ENCODE results near the gene VWA5B1. TPM values are rescaled to one million over a fixed set of nuclear protein-coding genes. Genes with fewer than 3 reads are reported as not detected.

Gene VWA5B1
- total and polyA plus RNA-seq, 2 donors (not counting 3 experiments of a cell fraction or from before 2014, with no cell fraction given) = not detected

GRCh38 chr1:20334103-20334502 lies 43.4 kb downstream of the VWA5B1 start:
- TF ChIP-seq POLR2AphosphoS5 (IDR thresholded peaks at IDR 0.05; ENCODE audit: insufficient read depth, low read depth, low read length) (no peak), CTCF (IDR thresholded peaks at IDR 0.05; ENCODE audit: extremely low read depth in 1 of 2, insufficient read depth in 1 of 2, low read depth in 1 of 2, low read length in 2 of 2) (no peak), JUN (IDR thresholded peaks at IDR 0.05; ENCODE audit: borderline replicate concordance, insufficient read depth, insufficient read length, low read depth) (no peak), FOS (IDR thresholded peaks at IDR 0.05; ENCODE audit: borderline replicate concordance, insufficient read depth, low read length) (no peak), MAX (IDR thresholded peaks at IDR 0.05; ENCODE audit: insufficient read depth, insufficient read length) (no peak), EZH2 (IDR thresholded peaks at IDR 0.05; ENCODE audit: borderline replicate concordance, low read depth, low read length, severe bottlenecking) (no peak), POLR2A (IDR thresholded peaks at IDR 0.05; ENCODE audit: low read depth, low read length) (no peak), GATA2 (IDR thresholded peaks at IDR 0.05; ENCODE audit: insufficient read depth, insufficient read length, low read depth, low read length) (no peak), MYC (IDR thresholded peaks at IDR 0.05; ENCODE audit: low read depth, low read length) (no peak)
- no peaks in the 10 kb centered on the region for H3K79me2 ChIP-seq (ENCODE audit: control insufficient read depth, insufficient read depth, low read length)
- H3K36me3 ChIP-seq (ENCODE audit: control insufficient read depth in 2 of 2, extremely low read depth in 1 of 2, insufficient read depth in 2 of 2, low read length in 2 of 2) = no peaks in the 10 kb centered on the region
- no peak overlapping the region for H3K27ac ChIP-seq (ENCODE audit: insufficient read depth, low read depth, low read length)
- H3K4me1 ChIP-seq (ENCODE audit: control insufficient read depth, extremely low read depth, insufficient read depth, low read length) = no peaks in the 10 kb centered on the region
- H3K4me2 ChIP-seq (ENCODE audit: insufficient read depth, low read length) = no peak overlapping the region
- ChIA-PET POLR2A (no interaction called here), CTCF (no interaction called here)
- H3K9ac ChIP-seq (replicated peaks; ENCODE audit: extremely low read depth, insufficient read depth, low read length) = no peak overlapping the region
- no peak overlapping the region for H2AFZ ChIP-seq (ENCODE audit: low read depth, low read length)
- no peak overlapping the region for H3K4me3 ChIP-seq (replicated peaks in 1 of 3; ENCODE audit: insufficient read depth in 1 of 3, low read depth in 1 of 3, low read length in 3 of 3)
- H3K9me1 ChIP-seq (replicated peaks; ENCODE audit: control insufficient read depth, extremely low read depth, insufficient read depth, low read length) = no peaks in the 10 kb centered on the region
- no peaks in the 10 kb centered on the region for H4K20me1 ChIP-seq (replicated peaks; ENCODE audit: control insufficient read depth, extremely low read depth, insufficient read depth, low read length)
- no TSS peak for BruUV-seq (replicated peaks)
- dilution Hi-C loops (cut with MboI; ENCODE audit: extremely low pct_ligation_motif_present, low sequenced_read_pairs) (no loop called here), intact Hi-C loops (cut with micrococcal nuclease) (no loop called here)
- DNase-seq (ENCODE audit: low read depth, low spot score) (no peak), FAIRE-seq (no peak)
- no peaks in the 10 kb centered on the region for H3K9me3 ChIP-seq (replicated peaks; ENCODE audit: control insufficient read depth, insufficient read depth, low read length)
- peaks cover 0 to 2% of the 10 kb centered on the region in 2 experiments for H3K27me3 ChIP-seq (ENCODE audit: control insufficient read depth in 2 of 2, insufficient read depth in 2 of 2, low read length in 2 of 2)
